Subcutaneous adipose tissue (tissue), 4 donors: ENCODE results near the gene HMX1. TPM values are rescaled to one million over a fixed set of nuclear protein-coding genes. Genes with fewer than 3 reads are reported as not detected.

Source experiments
- CTCF ChIP-seq: fragments of 450-650 bp; IDR thresholded peaks from one replicate; pipeline ENCODE4 v1.5.1; 2016; ENCODE audit warnings: low read depth, mild to moderate bottlenecking, control low read depth, antibody characterized with exemption, moderate library complexity
- total RNA-seq, 4 donors: library from RNA; depleted of rRNA; stranded (reverse); fragments of >200 nt; gene quantifications; one replicate each; pipeline ENCODE4 v1.1.0, GENCODE V29; 2016

Gene HMX1
- total RNA-seq, result not detected

GRCh38 chr4:8871417-8872401 lies at the start of gene HMX1:
HMX1 (minus strand) TSS chr4:8871839; CDS start chr4:8871614, 225 bp downstream.
- no peak for TF ChIP-seq CTCF

GRCh38 chr4:8920969-8921368 lies 49.3 kb upstream of the HMX1 start:
- no peak for TF ChIP-seq CTCF

- no peak for TF ChIP-seq CTCF
Observed at GRCh38 chr4:8920289-8920965, 48.8 kb upstream of the HMX1 start.

GRCh38 chr4:8919651-8920288 lies 48.1 kb upstream of the HMX1 start:
- TF ChIP-seq CTCF, result no peak

GRCh38 chr4:8917868-8918783 lies 46.5 kb upstream of the HMX1 start:
- TF ChIP-seq CTCF, result no peak

- no peak for TF ChIP-seq CTCF
Observed at GRCh38 chr4:8917321-8917811, 45.7 kb upstream of the HMX1 start.
